Astrocyte of the spinal cord (primary cell): ENCODE data around the gene WNT2B.

Source experiments
- DNase-seq: peaks from one replicate; pipeline ENCODE4 v3.0.0; 2011; ENCODE audit warnings: low read depth, low spot score
- H3K4me3 ChIP-seq: 2 replicates; pipeline ENCODE4 v1.5.1; 2011; ENCODE audit warnings: low read depth, mild to moderate bottlenecking, low read length, moderate library complexity
- in situ Hi-C: cut with HindIII; loops from 2 replicates; pipeline ENCODE4 v1.10.0; 2017; ENCODE audit warnings: low sequenced_read_pairs
- TF ChIP-seq, protein P1 (sequence below): IDR thresholded peaks from 2 replicates; pipeline ENCODE4 v1.5.1; 2012; ENCODE audit warnings: low read depth, mild to moderate bottlenecking, low read length, inconsistent platforms

The WNT2B gene

DNA sequence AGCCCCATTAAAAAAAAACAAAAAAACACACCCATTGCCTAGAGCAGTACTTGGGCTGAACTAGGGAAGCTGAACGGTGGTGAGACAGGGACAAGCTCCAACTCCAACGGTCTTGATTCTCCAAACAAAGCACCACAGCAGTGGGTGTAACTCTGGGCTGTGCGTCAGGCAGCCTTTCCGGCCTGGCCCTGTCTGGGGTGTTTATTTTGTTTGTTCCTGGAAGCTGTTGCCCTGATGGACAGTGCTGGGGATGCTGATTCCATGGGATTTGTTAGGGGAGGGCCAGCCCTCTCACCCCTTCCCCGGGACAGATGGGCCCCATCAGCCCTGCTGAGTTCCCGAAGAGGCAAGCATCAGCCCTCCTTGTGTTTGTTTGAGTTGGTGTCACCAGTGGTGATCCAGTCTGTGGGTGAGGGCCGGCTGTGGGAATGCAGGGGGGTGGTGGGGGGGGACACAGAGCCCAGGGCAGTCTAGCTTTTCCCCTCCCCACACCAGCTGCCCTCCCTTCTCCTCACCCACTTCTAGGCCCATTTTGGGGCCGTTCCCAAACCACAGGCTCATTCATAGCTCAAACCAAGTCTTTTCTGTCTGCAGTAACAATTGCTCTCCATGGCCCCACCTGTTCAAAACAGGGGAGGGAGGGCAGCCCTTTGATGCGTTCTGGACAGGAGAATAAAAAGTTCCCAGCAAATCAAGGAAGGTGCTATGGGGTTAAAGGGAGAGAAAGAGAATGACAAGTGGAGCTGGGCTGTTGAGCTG, 4.5 kb downstream of the WNT2B start:
- peak; percentile 51 for DNase-seq
- TF ChIP-seq, protein P1, sequence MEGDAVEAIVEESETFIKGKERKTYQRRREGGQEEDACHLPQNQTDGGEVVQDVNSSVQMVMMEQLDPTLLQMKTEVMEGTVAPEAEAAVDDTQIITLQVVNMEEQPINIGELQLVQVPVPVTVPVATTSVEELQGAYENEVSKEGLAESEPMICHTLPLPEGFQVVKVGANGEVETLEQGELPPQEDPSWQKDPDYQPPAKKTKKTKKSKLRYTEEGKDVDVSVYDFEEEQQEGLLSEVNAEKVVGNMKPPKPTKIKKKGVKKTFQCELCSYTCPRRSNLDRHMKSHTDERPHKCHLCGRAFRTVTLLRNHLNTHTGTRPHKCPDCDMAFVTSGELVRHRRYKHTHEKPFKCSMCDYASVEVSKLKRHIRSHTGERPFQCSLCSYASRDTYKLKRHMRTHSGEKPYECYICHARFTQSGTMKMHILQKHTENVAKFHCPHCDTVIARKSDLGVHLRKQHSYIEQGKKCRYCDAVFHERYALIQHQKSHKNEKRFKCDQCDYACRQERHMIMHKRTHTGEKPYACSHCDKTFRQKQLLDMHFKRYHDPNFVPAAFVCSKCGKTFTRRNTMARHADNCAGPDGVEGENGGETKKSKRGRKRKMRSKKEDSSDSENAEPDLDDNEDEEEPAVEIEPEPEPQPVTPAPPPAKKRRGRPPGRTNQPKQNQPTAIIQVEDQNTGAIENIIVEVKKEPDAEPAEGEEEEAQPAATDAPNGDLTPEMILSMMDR, result no peak
- in situ Hi-C loops, result no loop called here
- H3K4me3 ChIP-seq, result no peak overlapping the region

DNA sequence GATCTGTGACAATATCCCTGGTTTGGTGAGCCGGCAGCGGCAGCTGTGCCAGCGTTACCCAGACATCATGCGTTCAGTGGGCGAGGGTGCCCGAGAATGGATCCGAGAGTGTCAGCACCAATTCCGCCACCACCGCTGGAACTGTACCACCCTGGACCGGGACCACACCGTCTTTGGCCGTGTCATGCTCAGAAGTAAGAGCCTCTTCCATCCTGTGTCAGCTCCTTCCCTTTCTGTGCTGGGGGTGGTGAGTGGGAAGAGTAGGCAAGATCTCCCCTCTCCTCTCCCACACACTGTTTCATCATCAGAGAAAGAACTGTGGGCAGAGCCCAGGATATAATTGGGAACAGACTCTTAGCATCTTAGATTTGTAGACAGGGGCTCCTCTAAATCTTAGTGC, 6.1 kb downstream of the WNT2B start:
- no peak for DNase-seq
- in situ Hi-C loops, result no loop called here
- TF ChIP-seq, protein P1, result no peak
- H3K4me3 ChIP-seq, result no peak overlapping the region

DNA sequence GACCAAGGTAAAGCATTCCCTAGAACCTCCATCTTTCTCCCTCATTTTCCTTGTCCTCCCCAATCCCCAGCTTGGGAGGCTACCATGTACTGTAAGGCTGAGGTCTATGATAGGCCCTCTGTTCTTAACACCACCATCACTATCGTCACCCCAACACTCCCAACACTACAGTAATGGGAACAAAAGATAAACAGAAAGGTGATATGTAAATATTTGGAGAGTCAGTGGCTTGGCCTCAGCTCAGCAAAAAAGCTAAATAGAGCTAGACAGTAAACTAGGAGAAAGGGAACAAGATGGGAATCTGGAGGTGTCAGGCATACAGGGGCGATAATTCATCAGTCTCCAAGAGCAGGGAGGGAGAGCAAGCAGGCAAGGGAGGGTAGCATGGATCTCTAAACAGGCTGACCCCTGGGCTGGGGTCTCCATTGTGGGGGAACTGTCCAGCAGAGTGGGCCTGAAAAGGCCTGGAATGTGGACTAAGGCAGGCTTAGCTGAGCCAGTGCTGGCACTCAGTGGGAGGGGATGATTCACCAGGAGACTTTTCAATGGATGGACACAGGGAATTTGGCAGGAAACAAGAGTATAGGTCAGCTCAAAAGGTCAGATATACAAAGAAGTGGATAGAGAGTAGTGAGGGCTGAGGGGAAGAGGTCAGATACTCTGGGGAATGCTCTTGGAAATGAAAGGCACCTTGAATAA, 6.7 kb downstream of the WNT2B start:
- in situ Hi-C loops, result no loop called here
- TF ChIP-seq, protein P1, result no peak
- DNase-seq, result peak; percentile 69
- H3K4me3 ChIP-seq, result no peak overlapping the region

DNA sequence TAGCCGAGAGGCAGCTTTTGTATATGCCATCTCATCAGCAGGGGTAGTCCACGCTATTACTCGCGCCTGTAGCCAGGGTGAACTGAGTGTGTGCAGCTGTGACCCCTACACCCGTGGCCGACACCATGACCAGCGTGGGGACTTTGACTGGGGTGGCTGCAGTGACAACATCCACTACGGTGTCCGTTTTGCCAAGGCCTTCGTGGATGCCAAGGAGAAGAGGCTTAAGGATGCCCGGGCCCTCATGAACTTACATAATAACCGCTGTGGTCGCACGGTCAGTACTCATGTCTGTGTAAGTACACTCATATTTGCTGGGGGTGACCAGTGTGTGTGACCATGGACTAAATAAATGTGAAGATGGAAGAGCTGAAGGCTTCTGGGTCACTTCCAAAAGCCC, 7.4 kb downstream of the WNT2B start:
- TF ChIP-seq, protein P1, result no peak
- DNase-seq, result no peak
- in situ Hi-C loops, result no loop called here
- no peak overlapping the region for H3K4me3 ChIP-seq

DNA sequence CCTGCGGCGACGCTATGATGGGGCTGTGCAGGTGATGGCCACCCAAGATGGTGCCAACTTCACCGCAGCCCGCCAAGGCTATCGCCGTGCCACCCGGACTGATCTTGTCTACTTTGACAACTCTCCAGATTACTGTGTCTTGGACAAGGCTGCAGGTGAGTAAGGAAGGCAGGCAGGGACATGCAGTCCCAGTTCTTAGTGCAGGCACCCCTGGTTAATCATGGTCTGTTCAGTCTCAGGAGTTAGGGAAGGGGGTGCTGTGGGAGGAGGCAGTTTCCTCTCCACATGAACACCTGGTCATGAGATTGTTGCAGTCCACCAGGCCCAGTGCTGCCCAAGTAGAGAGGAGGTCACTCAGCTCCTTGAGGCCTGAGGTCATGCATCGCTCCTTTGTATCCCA, 8.5 kb downstream of the WNT2B start:
- no peak for DNase-seq
- H3K4me3 ChIP-seq, result no peak overlapping the region
- in situ Hi-C loops, result no loop called here
- TF ChIP-seq, protein P1, result no peak

DNA sequence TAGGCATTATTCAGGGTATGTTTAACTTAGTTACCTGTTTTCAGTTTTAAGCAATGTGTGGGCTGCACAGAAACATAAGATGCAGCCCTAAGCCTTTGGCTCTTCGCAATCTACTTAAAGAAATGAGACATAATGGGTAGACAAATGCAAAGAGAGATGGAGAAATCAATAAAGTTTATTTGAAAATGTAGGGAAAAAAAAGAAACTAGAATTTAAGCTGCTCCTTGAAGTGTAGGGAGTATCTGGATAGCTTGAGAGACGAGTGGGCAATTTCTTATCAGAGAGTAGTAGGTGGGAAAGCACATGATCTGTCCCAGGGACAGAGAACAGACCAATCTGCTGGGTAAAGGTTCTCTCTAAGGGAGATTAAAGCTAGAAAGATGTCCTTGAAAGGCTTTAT, 8.9 kb downstream of the WNT2B start:
- DNase-seq, result no peak
- in situ Hi-C loops, result no loop called here
- TF ChIP-seq, protein P1, result no peak
- H3K4me3 ChIP-seq, result no peak overlapping the region
